NCI-H146 treated with DMSO at 0.1 percent for 48 hours (cell line): Measurements from ENCODE around the gene BMERB1.
"Not testable (repeated sequence)": the region's sequence is repeated elsewhere in the genome, so short reads cannot be mapped to it uniquely, and the experiment has no call there.

Experiments used
- DNase-seq: peaks from one replicate; lab custom pipeline; 2025; ENCODE audit not compliant: unreplicated experiment; lab: John Stamatoyannopoulos, UW

The BMERB1 gene

DNA sequence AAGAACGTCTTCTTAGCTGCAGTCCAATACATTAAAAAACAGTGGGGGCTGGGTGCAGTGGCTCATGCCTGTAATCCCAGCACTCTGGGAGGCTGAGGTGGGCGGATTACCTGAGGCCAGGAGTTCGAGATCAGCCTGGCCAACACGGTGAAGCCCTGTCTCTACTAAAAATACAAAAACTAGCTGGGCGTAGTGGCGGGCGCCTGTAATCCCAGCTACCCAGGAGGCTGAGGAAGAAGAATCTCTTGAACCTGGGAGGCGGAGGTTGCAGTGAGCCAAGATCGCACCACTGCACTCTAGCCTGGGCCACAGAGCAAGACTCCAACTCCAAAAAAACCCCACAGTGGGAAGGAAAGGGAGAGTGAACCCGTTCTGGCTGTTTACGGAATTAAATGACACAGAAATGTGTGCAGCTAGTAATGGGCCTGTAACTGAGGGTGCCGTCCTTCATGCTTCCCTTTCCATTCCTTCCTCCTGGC is 172.9 kb downstream of the BMERB1 start:
- DNase-seq: not testable (repeated sequence)

- DNase-seq: no peak
Observed at GRCh38 chr16:15607700-15608396, 173.5 kb downstream of the BMERB1 start.

DNA sequence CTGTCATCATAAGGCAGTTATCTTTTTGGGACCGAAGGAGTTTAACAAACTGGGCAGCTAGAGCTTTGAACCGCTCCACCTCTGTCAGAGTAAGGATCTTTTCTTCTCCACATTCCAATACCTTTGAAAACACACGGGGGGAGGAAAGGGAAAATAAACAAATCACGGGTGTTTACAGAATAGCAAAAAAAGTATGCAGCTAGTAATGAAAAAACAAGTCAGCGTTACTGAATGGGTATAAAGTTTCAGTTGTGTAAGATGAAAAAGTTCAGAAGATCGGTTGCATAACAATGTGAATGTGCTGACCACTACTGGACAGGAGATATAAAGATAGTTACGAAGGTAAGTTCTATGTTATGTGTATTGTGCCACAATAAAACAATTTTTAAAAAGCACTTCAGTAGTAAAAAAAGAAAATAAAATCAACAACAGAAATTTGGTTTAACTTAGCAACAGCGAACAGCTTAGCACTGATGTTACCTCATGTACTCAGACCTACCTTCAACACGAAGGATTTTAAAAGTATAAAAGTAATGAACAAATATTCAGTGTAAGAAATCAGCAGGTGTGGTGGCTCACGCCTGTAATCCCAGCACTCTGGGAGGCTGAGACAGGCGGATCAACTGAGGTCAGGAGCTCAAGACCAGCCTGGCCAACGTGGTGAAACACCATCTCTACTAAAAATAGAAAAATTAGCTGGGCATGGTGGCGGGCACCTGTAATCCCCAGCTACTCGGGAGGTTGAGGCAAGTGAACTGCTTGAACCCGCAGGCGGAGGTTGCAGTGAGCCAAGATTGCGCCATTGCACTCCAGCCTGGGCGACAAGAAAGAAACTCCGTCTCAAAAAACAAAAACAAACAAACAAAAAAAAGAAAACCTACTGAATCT is 174.3 kb downstream of the BMERB1 start:
- DNase-seq: no peak

- DNase-seq: no peak
Observed at GRCh38 chr16:15609286-15609649, 174.9 kb downstream of the BMERB1 start.

DNA sequence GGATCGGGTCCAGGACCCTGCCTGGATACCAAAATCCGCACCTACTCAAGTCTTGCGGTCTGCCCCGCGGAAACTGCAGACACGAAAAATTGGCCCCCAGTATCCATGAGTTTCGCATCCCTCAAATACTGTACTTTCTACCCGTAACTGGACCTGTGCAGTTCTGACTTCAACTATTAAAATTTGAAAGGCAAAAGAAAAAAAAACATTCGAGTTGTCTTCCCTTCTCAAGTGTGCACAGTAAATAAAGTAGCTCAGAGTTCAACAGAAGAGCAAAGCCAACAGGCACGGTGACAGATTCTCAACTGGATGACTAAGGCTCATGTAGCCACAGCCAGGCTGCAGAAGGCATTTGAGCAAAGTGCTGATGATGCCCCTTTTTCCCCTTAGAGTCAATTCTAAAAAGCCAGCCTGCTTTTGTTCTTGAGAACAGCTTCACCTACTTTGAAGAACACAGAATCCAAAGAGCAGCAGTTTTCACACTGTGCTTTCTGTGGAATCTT is 176.0 kb downstream of the BMERB1 start:
- DNase-seq: no peak

DNA sequence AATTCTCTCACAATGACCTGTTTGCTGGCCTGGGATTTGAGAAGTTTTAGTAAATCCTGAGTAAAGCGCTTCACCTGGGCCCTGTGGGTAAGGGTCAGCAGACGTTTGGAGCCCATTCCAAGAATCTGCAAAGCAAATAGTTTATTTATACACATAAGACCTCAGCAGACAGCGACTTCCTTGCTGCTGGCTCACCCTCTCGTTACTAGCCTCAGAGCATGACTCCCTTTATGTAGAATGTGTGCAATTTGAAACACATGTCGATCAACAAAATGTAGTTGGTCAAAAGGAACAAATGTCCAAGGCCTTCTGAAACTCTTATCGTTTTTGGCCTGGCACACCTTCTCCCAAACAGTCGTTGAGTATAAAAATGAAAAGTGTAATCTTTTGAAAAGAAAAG is 177.2 kb downstream of the BMERB1 start:
- no peak for DNase-seq

DNA sequence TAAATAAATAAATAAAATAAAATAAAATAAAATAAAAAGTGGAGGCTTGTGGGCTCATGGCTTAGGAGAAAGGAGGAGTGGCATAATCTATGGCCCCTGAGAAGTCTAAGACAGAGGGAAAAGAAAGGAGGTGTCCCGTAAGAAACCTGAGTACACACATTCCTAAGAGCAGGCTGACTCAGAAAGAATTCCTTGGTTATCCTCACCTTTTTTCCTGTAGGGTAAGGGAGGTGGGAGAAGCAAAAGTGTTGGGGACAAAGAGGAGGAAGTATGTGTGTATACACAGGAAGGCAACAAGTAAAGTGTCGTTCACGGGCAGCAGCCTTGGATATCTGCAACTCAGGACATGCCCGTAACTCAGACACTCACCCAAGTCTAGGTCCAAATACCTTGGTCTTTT is 179.3 kb downstream of the BMERB1 start:
- DNase-seq: no peak

GRCh38 chr16:15616012-15616411 is 181.6 kb downstream of the BMERB1 start:
- DNase-seq: no peak

- no peak for DNase-seq
Observed at GRCh38 chr16:15616475-15617165, 182.2 kb downstream of the BMERB1 start.

DNA sequence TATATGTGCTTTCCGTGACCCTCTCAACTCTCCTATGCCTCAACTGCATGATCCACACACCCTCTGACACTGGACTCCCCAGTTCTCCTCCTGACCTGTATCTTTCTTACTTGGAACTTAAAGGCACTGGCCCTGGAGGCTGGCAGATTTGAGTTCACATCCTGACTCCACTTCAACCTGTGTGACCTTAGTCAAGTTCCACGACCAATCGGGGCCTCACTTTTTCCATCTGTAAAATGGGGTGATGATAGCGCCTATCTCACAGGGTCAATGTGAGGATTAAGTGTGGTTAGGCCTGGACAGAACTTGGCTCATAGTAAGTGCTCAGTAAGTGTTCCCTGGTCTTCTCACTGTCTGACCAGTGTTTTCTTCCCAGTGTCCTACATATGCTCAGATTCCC is 183.5 kb downstream of the BMERB1 start:
- no peak for DNase-seq

DNA sequence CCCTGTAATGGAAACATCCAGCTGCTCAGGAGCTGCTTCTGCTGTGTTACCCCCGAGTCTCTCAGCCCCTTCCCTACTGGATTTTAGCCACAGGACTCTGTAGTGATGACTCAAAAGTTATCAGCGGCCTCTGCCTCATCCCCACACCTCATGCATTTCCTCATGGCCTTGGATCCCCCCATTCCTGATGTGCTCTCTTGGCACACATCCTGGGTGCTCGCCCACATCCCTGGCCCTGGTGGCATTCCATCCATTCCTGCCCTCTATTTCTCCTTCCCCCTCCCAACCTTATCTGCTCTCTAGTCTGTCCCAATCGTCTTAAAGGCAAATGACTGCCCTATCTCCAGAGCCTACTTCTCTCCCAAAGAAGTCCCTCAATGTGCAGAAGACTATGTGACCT is 184.0 kb downstream of the BMERB1 start:
- DNase-seq: no peak

- no peak for DNase-seq
Observed at GRCh38 chr16:15620611-15621195, 186.3 kb downstream of the BMERB1 start.

DNA sequence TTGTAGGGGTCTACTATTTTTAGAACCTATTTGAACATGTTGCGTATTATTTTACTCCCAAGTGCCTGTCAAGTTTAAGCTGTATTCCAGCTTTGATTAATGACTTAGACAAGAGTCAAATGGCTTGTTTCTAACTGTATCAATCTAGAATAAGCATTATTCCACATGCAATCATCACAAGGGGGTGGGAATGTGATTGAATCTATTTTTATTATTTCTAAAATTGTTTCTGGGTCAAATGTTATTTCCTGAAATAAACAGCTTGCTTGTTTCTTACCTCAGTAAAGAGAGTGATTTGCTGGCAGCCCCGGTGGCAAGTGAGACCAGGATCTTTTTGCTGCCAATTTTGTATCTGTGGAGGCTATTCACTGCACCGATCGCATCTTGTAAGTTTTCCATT is 187.1 kb downstream of the BMERB1 start:
- DNase-seq: no peak

DNA sequence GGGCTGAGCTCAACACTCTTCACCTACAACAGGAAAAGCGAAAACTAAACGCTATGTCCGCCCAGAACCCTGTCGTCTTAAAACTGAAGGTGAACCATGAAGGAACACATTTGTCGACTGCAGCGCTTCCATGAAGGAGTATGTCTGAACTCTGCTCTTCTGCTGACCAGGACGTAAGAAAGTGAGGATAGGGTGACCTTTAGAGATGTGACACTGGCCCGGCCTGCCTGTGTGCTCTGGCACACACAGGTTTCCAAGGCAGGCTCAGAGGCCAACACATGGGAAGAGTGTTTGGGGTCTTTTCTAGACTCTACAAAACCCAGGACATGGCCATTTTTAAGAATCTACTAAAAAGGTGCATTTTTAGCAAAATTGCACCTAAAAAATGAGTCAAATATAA is 187.5 kb downstream of the BMERB1 start:
- DNase-seq: no peak

DNA sequence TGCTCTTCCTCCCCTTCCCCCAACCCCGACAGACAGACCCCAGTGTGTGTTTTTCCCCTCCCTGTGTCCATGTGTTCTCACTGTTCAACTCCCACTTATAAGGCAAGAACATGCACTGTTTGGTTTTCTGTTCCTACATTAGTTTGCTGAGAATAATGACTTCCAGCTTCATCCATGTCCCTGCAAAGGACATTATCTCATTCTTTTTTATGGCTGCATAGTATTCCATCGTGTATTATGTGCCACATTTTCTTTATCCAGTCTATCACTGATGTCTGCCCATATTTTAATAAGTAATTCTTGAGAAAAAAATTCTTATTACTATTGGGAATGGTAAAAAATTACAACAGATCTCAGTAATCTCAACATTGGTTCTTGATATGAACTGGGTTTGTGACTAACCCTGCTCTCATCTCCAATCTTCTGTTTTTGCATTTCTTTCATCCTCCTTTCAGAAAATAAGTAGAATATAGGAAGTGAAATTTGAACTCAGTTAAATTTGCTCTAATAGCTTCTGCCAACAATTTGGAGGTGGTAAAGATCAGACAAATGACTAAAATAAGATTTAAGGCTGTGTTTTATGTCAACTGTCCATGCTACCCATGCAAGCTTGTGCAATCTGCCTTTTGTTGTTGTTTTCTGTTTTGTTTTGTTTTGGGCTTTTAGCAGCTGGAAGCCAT is 197.5 kb downstream of the BMERB1 start:
- DNase-seq: no peak

- no peak for DNase-seq
Observed at GRCh38 chr16:15635926-15636325, 201.5 kb downstream of the BMERB1 start.

- no peak for DNase-seq
Observed at GRCh38 chr16:15636392-15636873, 202.0 kb downstream of the BMERB1 start.
